ENCODE results near the gene LY9. TPM values are rescaled to one million over a fixed set of nuclear protein-coding genes. Genes with fewer than 3 reads are reported as not detected.
A peak's percentile ranks its signal among the peaks of the same experiment; 100 is the strongest.

LY9 gene
- total RNA-seq, 4 donors from 2014 or later = 0.40 to 9.4 (median 1.8) TPM

DNA sequence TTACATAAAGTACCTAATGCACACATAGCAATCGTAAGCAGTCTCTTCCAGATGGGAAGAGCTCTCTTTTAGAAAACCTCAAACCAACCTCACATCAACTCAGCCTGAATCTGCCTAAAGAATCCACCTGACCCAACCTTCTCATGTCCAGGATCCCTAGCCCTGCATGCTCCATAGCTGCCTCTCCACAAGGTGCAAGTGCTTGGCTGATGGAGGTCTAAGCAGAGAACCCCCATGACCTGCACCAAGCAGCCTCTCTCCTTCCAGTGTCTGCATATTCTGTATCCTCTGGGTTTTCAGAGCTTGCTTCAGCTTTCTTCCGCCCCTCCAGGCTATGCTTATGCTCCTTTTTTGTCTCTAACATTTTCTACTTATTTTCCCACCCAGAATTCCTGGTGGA lies 2.5 kb downstream of the LY9 start:
- Histone ChIP-seq H3K36me3 (no peaks in the 10 kb centered on the region), H3K27ac (peak overlapping the region in 2 of 4 donors; percentile 43 to 45), H3K4me3 (no peak overlapping the region), H3K27me3 (no peaks in the 10 kb centered on the region), H3K4me1 (no peaks in the 10 kb centered on the region), H3K9me3 (no peaks in the 10 kb centered on the region)
- intact Hi-C loops (cut with DNase I; ENCODE audit: low total_unique reads) = no loop called here
- no peak for DNase-seq
- no peak for TF ChIP-seq POLR2AphosphoS5 (IDR thresholded peaks at IDR 0.05)
- 73 to 82% methylated on average over 1 to 2 of the region's 2 CpGs for WGBS, 2 donors (ENCODE audit: low coverage in 1 of 2)
- in situ Hi-C loops (cut with MboI; ENCODE audit: low pct_ligation_motif_present in 1 of 4, low pct_unique_long_range_greater_than_20kb in 1 of 4, low sequenced_read_pairs in 3 of 4) = no loop called here

DNA sequence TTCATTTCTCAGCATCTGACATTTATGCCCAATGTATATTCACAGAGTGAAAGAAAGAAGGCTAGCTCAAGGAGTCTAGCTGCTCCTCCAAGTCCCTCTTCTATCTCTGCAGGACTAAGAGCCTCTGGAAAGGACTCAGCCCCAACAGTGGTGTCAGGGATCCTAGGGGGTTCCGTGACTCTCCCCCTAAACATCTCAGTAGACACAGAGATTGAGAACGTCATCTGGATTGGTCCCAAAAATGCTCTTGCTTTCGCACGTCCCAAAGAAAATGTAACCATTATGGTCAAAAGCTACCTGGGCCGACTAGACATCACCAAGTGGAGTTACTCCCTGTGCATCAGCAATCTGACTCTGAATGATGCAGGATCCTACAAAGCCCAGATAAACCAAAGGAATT lies 3.7 kb downstream of the LY9 start:
- DNase-seq = no peak
- H3K4me3 ChIP-seq = no peak overlapping the region
- intact Hi-C loops (cut with DNase I; ENCODE audit: low total_unique reads) = no loop called here
- WGBS, 2 donors (ENCODE audit: low coverage in 1 of 2) = 89% methylated on average over 4 to 5 of the region's 5 CpGs
- H3K36me3 ChIP-seq = no peaks in the 10 kb centered on the region
- TF ChIP-seq EP300 (IDR thresholded peaks at IDR 0.05; ENCODE audit: low read depth) = no peak
- TF ChIP-seq, protein P1, sequence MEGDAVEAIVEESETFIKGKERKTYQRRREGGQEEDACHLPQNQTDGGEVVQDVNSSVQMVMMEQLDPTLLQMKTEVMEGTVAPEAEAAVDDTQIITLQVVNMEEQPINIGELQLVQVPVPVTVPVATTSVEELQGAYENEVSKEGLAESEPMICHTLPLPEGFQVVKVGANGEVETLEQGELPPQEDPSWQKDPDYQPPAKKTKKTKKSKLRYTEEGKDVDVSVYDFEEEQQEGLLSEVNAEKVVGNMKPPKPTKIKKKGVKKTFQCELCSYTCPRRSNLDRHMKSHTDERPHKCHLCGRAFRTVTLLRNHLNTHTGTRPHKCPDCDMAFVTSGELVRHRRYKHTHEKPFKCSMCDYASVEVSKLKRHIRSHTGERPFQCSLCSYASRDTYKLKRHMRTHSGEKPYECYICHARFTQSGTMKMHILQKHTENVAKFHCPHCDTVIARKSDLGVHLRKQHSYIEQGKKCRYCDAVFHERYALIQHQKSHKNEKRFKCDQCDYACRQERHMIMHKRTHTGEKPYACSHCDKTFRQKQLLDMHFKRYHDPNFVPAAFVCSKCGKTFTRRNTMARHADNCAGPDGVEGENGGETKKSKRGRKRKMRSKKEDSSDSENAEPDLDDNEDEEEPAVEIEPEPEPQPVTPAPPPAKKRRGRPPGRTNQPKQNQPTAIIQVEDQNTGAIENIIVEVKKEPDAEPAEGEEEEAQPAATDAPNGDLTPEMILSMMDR (IDR thresholded peaks at IDR 0.05) = no peak
- TF ChIP-seq POLR2A (IDR thresholded peaks at IDR 0.05) = no peak
- no peak for TF ChIP-seq POLR2AphosphoS5 (IDR thresholded peaks at IDR 0.05)
- H3K27ac ChIP-seq = no peak overlapping the region
- H3K27me3 ChIP-seq = no peaks in the 10 kb centered on the region
- H3K9me3 ChIP-seq = no peaks in the 10 kb centered on the region
- in situ Hi-C loops (cut with MboI; ENCODE audit: low pct_ligation_motif_present in 1 of 4, low pct_unique_long_range_greater_than_20kb in 1 of 4, low sequenced_read_pairs in 3 of 4) = no loop called here
- H3K4me1 ChIP-seq = no peaks in the 10 kb centered on the region

GRCh38 chr1:160800142-160800541 lies 4.2 kb downstream of the LY9 start:
- intact Hi-C loops (cut with DNase I; ENCODE audit: low total_unique reads) (no loop called here), in situ Hi-C loops (cut with MboI; ENCODE audit: low pct_ligation_motif_present in 1 of 4, low pct_unique_long_range_greater_than_20kb in 1 of 4, low sequenced_read_pairs in 3 of 4) (no loop called here)
- TF ChIP-seq EP300 (IDR thresholded peaks at IDR 0.05; ENCODE audit: low read depth) (no peak), POLR2AphosphoS5 (IDR thresholded peaks at IDR 0.05) (no peak), POLR2A (IDR thresholded peaks at IDR 0.05) (no peak)
- TF ChIP-seq, protein P1 (IDR thresholded peaks at IDR 0.05) = no peak
- no peaks in the 10 kb centered on the region for H3K36me3 ChIP-seq
- H3K9me3 ChIP-seq = no peaks in the 10 kb centered on the region
- H3K27me3 ChIP-seq = no peaks in the 10 kb centered on the region
- 75 to 97% methylated on average over 1 of the region's 1 CpG for WGBS, 2 donors (ENCODE audit: low coverage in 1 of 2)
- no peak overlapping the region for H3K27ac ChIP-seq
- no peak for DNase-seq
- no peak overlapping the region for H3K4me3 ChIP-seq
- no peaks in the 10 kb centered on the region for H3K4me1 ChIP-seq

DNA sequence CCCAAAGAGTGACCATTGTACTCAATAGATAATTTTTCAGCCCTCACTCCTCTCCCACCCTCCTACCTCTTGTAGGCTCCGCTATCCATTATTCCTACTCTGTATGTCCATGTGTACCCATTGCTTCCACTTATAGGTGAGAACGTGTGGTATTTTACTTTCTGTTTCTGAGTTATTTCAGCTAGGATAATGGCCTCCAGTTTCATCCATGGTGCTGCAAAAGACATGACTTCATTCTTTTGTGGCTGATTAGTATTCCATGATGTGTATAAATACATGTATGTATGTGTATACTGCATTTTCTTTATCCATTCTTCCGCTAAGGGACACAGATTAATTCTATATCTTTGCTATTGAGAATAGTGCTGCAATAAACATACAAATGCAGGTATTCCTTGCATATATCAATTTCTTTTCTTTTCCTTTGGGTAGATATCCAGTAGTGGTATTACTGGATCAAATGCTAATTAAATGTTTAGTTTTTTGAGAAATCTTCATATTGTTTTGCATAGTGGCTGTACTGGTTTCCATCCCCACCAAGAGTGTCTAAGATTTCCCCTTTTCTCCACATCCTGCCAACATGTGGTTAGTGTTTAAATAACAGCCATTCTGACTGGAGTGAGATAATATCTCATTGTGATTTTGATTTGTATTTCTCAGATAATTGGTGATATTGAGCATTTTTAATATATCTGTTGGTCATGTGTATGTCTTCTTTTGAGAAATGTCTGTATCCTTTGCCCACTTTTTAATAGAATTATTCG lies 4.9 kb downstream of the LY9 start:
- in situ Hi-C loops (cut with MboI; ENCODE audit: low pct_ligation_motif_present in 1 of 4, low pct_unique_long_range_greater_than_20kb in 1 of 4, low sequenced_read_pairs in 3 of 4) (no loop called here), intact Hi-C loops (cut with DNase I; ENCODE audit: low total_unique reads) (no loop called here)
- no peaks in the 10 kb centered on the region for H3K27me3 ChIP-seq
- no peak for TF ChIP-seq EP300 (IDR thresholded peaks at IDR 0.05; ENCODE audit: low read depth)
- TF ChIP-seq, protein P1 (IDR thresholded peaks at IDR 0.05) = no peak
- TF ChIP-seq POLR2A (IDR thresholded peaks at IDR 0.05) = no peak
- TF ChIP-seq POLR2AphosphoS5 (IDR thresholded peaks at IDR 0.05) = no peak
- no peaks in the 10 kb centered on the region for H3K9me3 ChIP-seq
- no peaks in the 10 kb centered on the region for H3K4me1 ChIP-seq
- 41 to 48% methylated on average over 4 of the region's 4 CpGs for WGBS, 2 donors (ENCODE audit: low coverage in 1 of 2)
- no peak for DNase-seq
- no peak overlapping the region for H3K27ac ChIP-seq
- H3K4me3 ChIP-seq = no peak overlapping the region
- no peaks in the 10 kb centered on the region for H3K36me3 ChIP-seq
